Panc1 (cell line): ENCODE data around the gene ANO9. TPM values are rescaled to one million over a fixed set of nuclear protein-coding genes. Genes with fewer than 3 reads are reported as not detected.

Experiments used
- ATAC-seq: fragments of 200-7000 bp; cut with Tn5 transposase; 2 replicates; pipeline ENCODE4 v1.9.1; 2020; ENCODE audit warnings: mild to moderate bottlenecking, moderate library complexity
- BruUV-seq: library from RNA; stranded (reverse); fragments of 400-500 nt; replicated peaks from 2 replicates; lab custom pipeline; 2021; lab: Mats Ljungman, UMichigan
- CTCF ChIA-PET: fragments of 300-600 bp; sonication (Branson Sonifier 250); formaldehyde crosslinking; loops from one replicate; lab custom pipeline; 2022; ENCODE audit warnings: antibody characterized with exemption; lab: Charles Lee
- POLR2A ChIA-PET: fragments of 300-600 bp; sonication (Branson Sonifier 250); formaldehyde crosslinking; loops from one replicate; lab custom pipeline; 2022; ENCODE audit warnings: antibody characterized with exemption; lab: Charles Lee
- DNase-seq: peaks from one replicate; pipeline ENCODE4 v3.0.0-alpha.2; 2010; ENCODE audit warnings: low read depth, low spot score
- H3K27ac ChIP-seq: 2 replicates; pipeline ENCODE4 v1.5.1; 2011; ENCODE audit warnings: mild to moderate bottlenecking, low read length, inconsistent platforms
- H3K27me3 ChIP-seq: fragments of 200-500 bp; sonication (Bioruptor generic); 2 replicates; pipeline ENCODE4 v1.6.0; 2014; ENCODE audit warnings: low read length, inconsistent platforms; ENCODE audit not compliant: control insufficient read depth, insufficient read depth
- H3K36me3 ChIP-seq: fragments of 200-500 bp; sonication (Bioruptor generic); 2 replicates; pipeline ENCODE4 v1.5.1; 2014; ENCODE audit warnings: inconsistent platforms, mild to moderate bottlenecking, low read length, moderate library complexity; ENCODE audit not compliant: control insufficient read depth, insufficient read depth
- H3K4me1 ChIP-seq: 2 replicates; pipeline ENCODE4 v1.5.1; 2011; ENCODE audit warnings: inconsistent platforms, mild to moderate bottlenecking, low read length, moderate library complexity; ENCODE audit not compliant: control insufficient read depth, insufficient read depth
- H3K4me3 ChIP-seq, 2 experiments: 2 replicates each; pipeline ENCODE4 v1.5.1; 2011 to 2012; ENCODE audit warnings: low read depth in 2 of 2, low read length in 2 of 2, mild to moderate bottlenecking in 2 of 2, inconsistent platforms in 1 of 2, moderate library complexity in 1 of 2
- H3K9me3 ChIP-seq: fragments of 200-500 bp; sonication (Bioruptor generic); 2 replicates; pipeline ENCODE4 v1.5.1; 2014; ENCODE audit warnings: low read depth, mild to moderate bottlenecking, inconsistent platforms, low read length, moderate library complexity; ENCODE audit not compliant: control insufficient read depth, insufficient read depth
- POLR2AphosphoS5 ChIP-seq: IDR thresholded peaks from 2 replicates; pipeline ENCODE4 v1.6.1; 2012; ENCODE audit warnings: mild to moderate bottlenecking, low read depth, low read length, moderate library complexity
- SIN3A ChIP-seq: IDR thresholded peaks from 2 replicates; pipeline ENCODE4 v1.6.1; 2012; ENCODE audit warnings: low read depth, mild to moderate bottlenecking, low read length, moderate library complexity, borderline replicate concordance; ENCODE audit not compliant: insufficient read depth
- TCF7L2 ChIP-seq: IDR thresholded peaks from 2 replicates; pipeline ENCODE4 v1.6.1; 2011; ENCODE audit warnings: mild to moderate bottlenecking, low read depth, low read length, inconsistent platforms
- in situ Hi-C: cut with HindIII; loops from 2 replicates; pipeline ENCODE4 v1.10.0; 2016; ENCODE audit warnings: low sequenced_read_pairs, low pct_unique_long_range_greater_than_20kb
- intact Hi-C: fragments of 100-400 bp; cut with micrococcal nuclease; formaldehyde crosslinking; loops from one replicate; pipeline ENCODE4 v1.10.0; 2022; ENCODE audit not compliant: unreplicated experiment
- total RNA-seq: library from RNA; stranded (reverse); gene quantifications from one replicate; pipeline ENCODE4 v1.2.1, GENCODE V29; 2021; ENCODE audit not compliant: unreplicated experiment
- TF ChIP-seq, protein P1 (sequence below), 2 experiments: IDR thresholded peaks; 2 replicates each; pipeline ENCODE4 v1.6.1; 2011 to 2012; ENCODE audit warnings: low read depth in 2 of 2, control low read depth in 1 of 2, low read length in 1 of 2, mild to moderate bottlenecking in 1 of 2, moderate library complexity in 1 of 2; ENCODE audit not compliant: insufficient read depth in 1 of 2
- TF ChIP-seq, protein P2 (sequence below): fragments of 450-650 bp; IDR thresholded peaks from 2 replicates; pipeline ENCODE4 v1.5.1; 2017; ENCODE audit warnings: mild to moderate bottlenecking

The ANO9 gene
- total RNA-seq, 1 experiment from 2014 or later = 61.4 TPM

DNA sequence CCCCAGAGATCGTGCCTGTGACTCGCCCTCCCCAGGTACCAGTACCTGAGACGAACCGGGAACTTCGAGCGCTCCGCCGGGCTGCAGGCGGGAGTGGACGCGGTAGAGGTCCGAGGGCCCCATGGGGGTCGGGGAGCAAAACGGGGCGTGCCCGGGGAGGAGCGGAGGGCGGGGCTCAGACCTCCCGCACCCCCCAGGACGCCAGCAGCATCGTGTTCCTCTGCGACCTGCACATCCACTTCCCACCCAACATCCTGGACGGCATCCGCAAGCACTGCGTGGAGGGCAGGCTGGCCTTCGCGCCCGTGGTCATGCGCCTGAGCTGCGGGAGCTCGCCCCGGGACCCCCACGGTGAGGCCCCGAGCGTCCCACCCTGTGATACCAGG lies 61.7 kb downstream of the ANO9 start:
- Histone ChIP-seq H3K36me3 (no peaks in the 10 kb centered on the region; the same call in 1 of the 2 replicates), H3K4me3 (no peak overlapping the region), H3K9me3 (no peaks in the 10 kb centered on the region), H3K27ac (no peak overlapping the region), H3K27me3 (no peaks in the 10 kb centered on the region), H3K4me1 (no peaks in the 10 kb centered on the region; the same call in 1 of the 2 replicates)
- ATAC-seq = no peak
- POLR2A ChIA-PET = no interaction called here
- in situ Hi-C loops (no loop called here), intact Hi-C loops (no loop called here)
- CTCF ChIA-PET = no interaction called here
- no peak for DNase-seq
- no TSS peak for BruUV-seq
- TF ChIP-seq POLR2AphosphoS5 (no peak), TCF7L2 (no peak), SIN3A (no peak)
- TF ChIP-seq, protein P1, sequence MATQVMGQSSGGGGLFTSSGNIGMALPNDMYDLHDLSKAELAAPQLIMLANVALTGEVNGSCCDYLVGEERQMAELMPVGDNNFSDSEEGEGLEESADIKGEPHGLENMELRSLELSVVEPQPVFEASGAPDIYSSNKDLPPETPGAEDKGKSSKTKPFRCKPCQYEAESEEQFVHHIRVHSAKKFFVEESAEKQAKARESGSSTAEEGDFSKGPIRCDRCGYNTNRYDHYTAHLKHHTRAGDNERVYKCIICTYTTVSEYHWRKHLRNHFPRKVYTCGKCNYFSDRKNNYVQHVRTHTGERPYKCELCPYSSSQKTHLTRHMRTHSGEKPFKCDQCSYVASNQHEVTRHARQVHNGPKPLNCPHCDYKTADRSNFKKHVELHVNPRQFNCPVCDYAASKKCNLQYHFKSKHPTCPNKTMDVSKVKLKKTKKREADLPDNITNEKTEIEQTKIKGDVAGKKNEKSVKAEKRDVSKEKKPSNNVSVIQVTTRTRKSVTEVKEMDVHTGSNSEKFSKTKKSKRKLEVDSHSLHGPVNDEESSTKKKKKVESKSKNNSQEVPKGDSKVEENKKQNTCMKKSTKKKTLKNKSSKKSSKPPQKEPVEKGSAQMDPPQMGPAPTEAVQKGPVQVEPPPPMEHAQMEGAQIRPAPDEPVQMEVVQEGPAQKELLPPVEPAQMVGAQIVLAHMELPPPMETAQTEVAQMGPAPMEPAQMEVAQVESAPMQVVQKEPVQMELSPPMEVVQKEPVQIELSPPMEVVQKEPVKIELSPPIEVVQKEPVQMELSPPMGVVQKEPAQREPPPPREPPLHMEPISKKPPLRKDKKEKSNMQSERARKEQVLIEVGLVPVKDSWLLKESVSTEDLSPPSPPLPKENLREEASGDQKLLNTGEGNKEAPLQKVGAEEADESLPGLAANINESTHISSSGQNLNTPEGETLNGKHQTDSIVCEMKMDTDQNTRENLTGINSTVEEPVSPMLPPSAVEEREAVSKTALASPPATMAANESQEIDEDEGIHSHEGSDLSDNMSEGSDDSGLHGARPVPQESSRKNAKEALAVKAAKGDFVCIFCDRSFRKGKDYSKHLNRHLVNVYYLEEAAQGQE (IDR thresholded peaks at IDR 0.05; ENCODE audit: insufficient read depth in 1 of 2, low read depth in 2 of 2, low read length in 1 of 2) = no peak
- TF ChIP-seq, protein P2, sequence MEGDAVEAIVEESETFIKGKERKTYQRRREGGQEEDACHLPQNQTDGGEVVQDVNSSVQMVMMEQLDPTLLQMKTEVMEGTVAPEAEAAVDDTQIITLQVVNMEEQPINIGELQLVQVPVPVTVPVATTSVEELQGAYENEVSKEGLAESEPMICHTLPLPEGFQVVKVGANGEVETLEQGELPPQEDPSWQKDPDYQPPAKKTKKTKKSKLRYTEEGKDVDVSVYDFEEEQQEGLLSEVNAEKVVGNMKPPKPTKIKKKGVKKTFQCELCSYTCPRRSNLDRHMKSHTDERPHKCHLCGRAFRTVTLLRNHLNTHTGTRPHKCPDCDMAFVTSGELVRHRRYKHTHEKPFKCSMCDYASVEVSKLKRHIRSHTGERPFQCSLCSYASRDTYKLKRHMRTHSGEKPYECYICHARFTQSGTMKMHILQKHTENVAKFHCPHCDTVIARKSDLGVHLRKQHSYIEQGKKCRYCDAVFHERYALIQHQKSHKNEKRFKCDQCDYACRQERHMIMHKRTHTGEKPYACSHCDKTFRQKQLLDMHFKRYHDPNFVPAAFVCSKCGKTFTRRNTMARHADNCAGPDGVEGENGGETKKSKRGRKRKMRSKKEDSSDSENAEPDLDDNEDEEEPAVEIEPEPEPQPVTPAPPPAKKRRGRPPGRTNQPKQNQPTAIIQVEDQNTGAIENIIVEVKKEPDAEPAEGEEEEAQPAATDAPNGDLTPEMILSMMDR = no peak

DNA sequence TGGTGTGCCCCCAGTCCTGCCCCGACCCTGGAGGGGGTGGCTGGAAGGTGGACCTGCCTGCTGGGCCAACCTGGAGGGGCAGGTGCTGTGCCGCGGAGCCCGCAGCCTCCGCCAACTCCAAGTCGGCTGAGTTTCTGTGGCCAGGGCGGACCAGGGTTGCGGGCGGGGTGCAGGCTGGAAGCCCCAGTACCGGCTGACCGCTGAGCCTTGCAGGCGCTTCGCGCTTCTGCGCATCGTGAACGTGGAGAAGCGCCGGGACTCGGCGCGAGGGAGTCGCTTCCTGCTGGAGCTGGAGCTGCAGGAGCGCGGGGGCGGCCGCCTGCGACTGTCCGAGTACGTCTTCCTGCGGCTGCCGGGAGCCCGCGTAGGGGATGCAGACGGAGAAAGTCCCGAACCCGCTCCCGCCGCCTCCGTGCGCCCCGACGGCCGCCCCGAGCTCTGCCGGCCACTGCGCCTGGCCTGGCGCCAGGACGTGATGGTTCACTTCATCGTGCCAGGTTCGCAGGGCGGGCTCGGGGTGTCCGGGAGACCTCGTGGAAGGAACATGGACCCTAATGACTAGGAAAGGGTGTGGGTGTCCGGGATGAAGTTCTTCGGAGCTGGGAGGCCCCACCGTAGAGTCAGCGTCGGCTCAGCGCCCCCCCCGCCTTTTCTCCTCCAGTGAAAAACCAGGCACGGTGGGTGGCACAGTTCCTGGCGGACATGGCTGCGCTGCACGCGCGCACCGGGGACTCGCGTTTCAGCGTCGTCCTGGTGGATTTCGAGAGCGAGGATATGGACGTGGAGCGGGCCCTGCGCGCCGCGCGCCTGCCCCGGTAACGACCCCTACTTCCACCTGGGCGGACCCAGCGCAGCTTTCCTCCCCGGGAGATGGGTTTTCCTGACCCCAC lies 62.4 kb downstream of the ANO9 start:
- no peaks in the 10 kb centered on the region for H3K27me3 ChIP-seq
- no peaks in the 10 kb centered on the region; the same call in 1 of the 2 replicates for H3K4me1 ChIP-seq
- in situ Hi-C loops (no loop called here), intact Hi-C loops (no loop called here)
- no TSS peak for BruUV-seq
- DNase-seq (no peak), ATAC-seq (no peak)
- H3K27ac ChIP-seq = no peak overlapping the region
- H3K9me3 ChIP-seq = no peaks in the 10 kb centered on the region
- CTCF ChIA-PET = no interaction called here
- TF ChIP-seq SIN3A (no peak), POLR2AphosphoS5 (no peak), TCF7L2 (no peak)
- TF ChIP-seq, protein P1 (IDR thresholded peaks at IDR 0.05; ENCODE audit: insufficient read depth in 1 of 2, low read depth in 2 of 2, low read length in 1 of 2) = no peak
- TF ChIP-seq, protein P2 = no peak
- POLR2A ChIA-PET = no interaction called here
- H3K4me3 ChIP-seq = no peak overlapping the region
- no peaks in the 10 kb centered on the region; the same call in 1 of the 2 replicates for H3K36me3 ChIP-seq
